ENCODE data around the gene CPNE5.
"Not testable (repeated sequence)": the region's sequence is repeated elsewhere in the genome, so short reads cannot be mapped to it uniquely, and the experiment has no call there.

Gene CPNE5

DNA sequence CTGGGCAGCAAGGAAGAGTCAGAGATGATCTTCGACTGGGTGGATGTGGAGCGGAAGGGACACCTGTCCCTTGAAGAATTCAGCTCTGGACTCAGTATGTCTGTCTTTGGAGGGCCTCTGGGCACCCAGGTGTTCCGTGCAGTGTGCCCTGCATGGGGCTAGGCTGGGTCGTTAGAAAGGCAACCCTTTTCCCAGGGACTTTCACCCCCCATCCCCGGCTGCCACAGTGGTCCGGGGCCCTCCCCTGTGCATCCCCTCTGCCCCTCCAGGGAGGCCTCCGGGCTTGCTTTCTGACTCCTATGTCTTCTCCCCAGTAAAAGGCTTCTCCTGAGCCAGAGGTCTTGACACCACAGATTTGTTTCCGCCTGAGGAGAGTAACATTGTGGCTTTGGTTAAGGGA is 125.4 kb downstream of the CPNE5 start:
- Histone ChIP-seq H3K9ac (ENCODE audit: low read length) (no peak overlapping the region), H3K27me3 (ENCODE audit: insufficient read depth, low read length) (no peaks in the 10 kb centered on the region), H2AK5ac (ENCODE audit: low read length) (no peak overlapping the region), H2BK5ac (ENCODE audit: low read depth, low read length, poor library complexity) (no peak overlapping the region), H3K27ac (ENCODE audit: low read depth, low read length) (no peak overlapping the region), H2BK120ac (ENCODE audit: insufficient read depth, low read length, poor library complexity) (no peak overlapping the region), H4K91ac (ENCODE audit: low read depth, low read length) (no peak overlapping the region), H3K79me2 (ENCODE audit: control insufficient read depth, insufficient read depth, low read length, poor library complexity) (no peaks in the 10 kb centered on the region), H3K23ac (ENCODE audit: low read length) (no peak overlapping the region), H3K36me3 (ENCODE audit: control insufficient read depth in 1 of 2, insufficient read depth in 2 of 2, low read length in 2 of 2) (no peaks in the 10 kb centered on the region), H3K14ac (ENCODE audit: low read length) (no peak overlapping the region), H2BK12ac (ENCODE audit: low read length) (no peak overlapping the region), H4K12ac (ENCODE audit: low read depth, low read length) (no peak overlapping the region), H3K18ac (ENCODE audit: low read length) (no peak overlapping the region), H3K4ac (ENCODE audit: low read depth, low read length) (no peak overlapping the region), H4K8ac (ENCODE audit: low read depth, low read length) (no peak overlapping the region), H3K4me1 (ENCODE audit: control insufficient read depth in 1 of 2, insufficient read depth in 2 of 2, low read length in 2 of 2) (no peaks in the 10 kb centered on the region), H3K4me3 (ENCODE audit: low read depth, low read length) (no peak overlapping the region), H2AFZ (ENCODE audit: insufficient read depth, low read length, poor library complexity) (no peak overlapping the region), H3K4me2 (ENCODE audit: low read length) (no peak overlapping the region), H3K9me3 (ENCODE audit: insufficient read depth, low read depth, low read length) (no peaks in the 10 kb centered on the region), H3K79me1 (ENCODE audit: low read length) (no peaks in the 10 kb centered on the region)
- no CpG with 5 or more reads among the region's 8 CpGs for WGBS (ENCODE audit: extremely low coverage, insufficient coverage, insufficient read length)
- DNase-seq = no peak

GRCh38 chr6:36712816-36713215 is 126.4 kb downstream of the CPNE5 start:
- Histone ChIP-seq H3K27me3 (ENCODE audit: insufficient read depth, low read length) (no peaks in the 10 kb centered on the region), H3K4ac (ENCODE audit: low read depth, low read length) (no peak overlapping the region), H3K79me1 (ENCODE audit: low read length) (no peaks in the 10 kb centered on the region), H2BK120ac (ENCODE audit: insufficient read depth, low read length, poor library complexity) (no peak overlapping the region), H3K4me1 (ENCODE audit: control insufficient read depth in 1 of 2, insufficient read depth in 2 of 2, low read length in 2 of 2) (no peaks in the 10 kb centered on the region), H4K12ac (ENCODE audit: low read depth, low read length) (no peak overlapping the region), H3K4me3 (ENCODE audit: low read depth, low read length) (no peak overlapping the region), H4K8ac (ENCODE audit: low read depth, low read length) (no peak overlapping the region), H3K9me3 (ENCODE audit: insufficient read depth, low read depth, low read length) (no peaks in the 10 kb centered on the region), H2BK12ac (ENCODE audit: low read length) (no peak overlapping the region), H2BK5ac (ENCODE audit: low read depth, low read length, poor library complexity) (no peak overlapping the region), H3K18ac (ENCODE audit: low read length) (no peak overlapping the region), H3K14ac (ENCODE audit: low read length) (no peak overlapping the region), H2AFZ (ENCODE audit: insufficient read depth, low read length, poor library complexity) (no peak overlapping the region), H3K23ac (ENCODE audit: low read length) (no peak overlapping the region), H3K4me2 (ENCODE audit: low read length) (no peak overlapping the region), H3K79me2 (ENCODE audit: control insufficient read depth, insufficient read depth, low read length, poor library complexity) (no peaks in the 10 kb centered on the region), H3K9ac (ENCODE audit: low read length) (no peak overlapping the region), H4K91ac (ENCODE audit: low read depth, low read length) (no peak overlapping the region), H3K27ac (ENCODE audit: low read depth, low read length) (no peak overlapping the region), H2AK5ac (ENCODE audit: low read length) (no peak overlapping the region), H3K36me3 (ENCODE audit: control insufficient read depth in 1 of 2, insufficient read depth in 2 of 2, low read length in 2 of 2) (no peaks in the 10 kb centered on the region)
- no CpG with 5 or more reads among the region's 4 CpGs for WGBS (ENCODE audit: extremely low coverage, insufficient coverage, insufficient read length)
- no peak for DNase-seq

DNA sequence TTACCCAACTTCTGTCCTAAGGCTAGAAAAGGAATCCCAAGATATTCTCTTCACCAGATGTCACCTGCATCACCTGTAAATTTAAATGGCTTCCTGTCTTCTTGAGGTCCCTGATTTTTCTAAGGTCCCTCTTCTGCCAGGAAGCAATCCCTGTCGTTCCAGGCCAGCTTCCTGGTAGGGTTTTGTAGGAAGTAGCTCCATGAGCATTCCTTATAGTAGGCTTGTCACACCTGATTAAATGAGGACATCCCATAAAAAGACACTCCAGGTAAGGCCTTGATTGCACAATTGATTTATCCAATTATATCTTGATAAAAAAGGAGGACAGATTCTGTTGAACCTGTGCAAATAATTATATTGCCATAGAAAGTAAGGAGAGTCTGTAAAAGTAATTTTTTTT is 132.9 kb downstream of the CPNE5 start:
- H2BK12ac ChIP-seq (ENCODE audit: low read length) = no peak overlapping the region
- no peak overlapping the region for H2AK5ac ChIP-seq (ENCODE audit: low read length)
- H3K79me2 ChIP-seq (ENCODE audit: control insufficient read depth, insufficient read depth, low read length, poor library complexity) = no peaks in the 10 kb centered on the region
- H3K36me3 ChIP-seq (ENCODE audit: control insufficient read depth in 1 of 2, insufficient read depth in 2 of 2, low read length in 2 of 2) = no peaks in the 10 kb centered on the region
- no peak overlapping the region for H2BK5ac ChIP-seq (ENCODE audit: low read depth, low read length, poor library complexity)
- H3K23ac ChIP-seq (ENCODE audit: low read length) = no peak overlapping the region
- H3K9ac ChIP-seq (ENCODE audit: low read length) = no peak overlapping the region
- H3K27ac ChIP-seq (ENCODE audit: low read depth, low read length) = no peak overlapping the region
- H3K9me3 ChIP-seq (ENCODE audit: insufficient read depth, low read depth, low read length) = peaks cover 1% of the 10 kb centered on the region
- H3K4me3 ChIP-seq (ENCODE audit: low read depth, low read length) = no peak overlapping the region
- no peak overlapping the region for H2BK120ac ChIP-seq (ENCODE audit: insufficient read depth, low read length, poor library complexity)
- no peak overlapping the region for H4K8ac ChIP-seq (ENCODE audit: low read depth, low read length)
- H3K27me3 ChIP-seq (ENCODE audit: insufficient read depth, low read length) = no peaks in the 10 kb centered on the region
- no peak overlapping the region for H4K91ac ChIP-seq (ENCODE audit: low read depth, low read length)
- H3K4me1 ChIP-seq (ENCODE audit: control insufficient read depth in 1 of 2, insufficient read depth in 2 of 2, low read length in 2 of 2) = no peaks in the 10 kb centered on the region
- no peak for DNase-seq
- no peak overlapping the region for H3K4ac ChIP-seq (ENCODE audit: low read depth, low read length)
- H3K14ac ChIP-seq (ENCODE audit: low read length) = no peak overlapping the region
- no peak overlapping the region for H2AFZ ChIP-seq (ENCODE audit: insufficient read depth, low read length, poor library complexity)
- WGBS (ENCODE audit: extremely low coverage, insufficient coverage, insufficient read length) = no CpG with 5 or more reads among the region's 1 CpG
- H3K79me1 ChIP-seq (ENCODE audit: low read length) = no peaks in the 10 kb centered on the region
- no peak overlapping the region for H4K12ac ChIP-seq (ENCODE audit: low read depth, low read length)
- no peak overlapping the region for H3K4me2 ChIP-seq (ENCODE audit: low read length)
- no peak overlapping the region for H3K18ac ChIP-seq (ENCODE audit: low read length)

DNA sequence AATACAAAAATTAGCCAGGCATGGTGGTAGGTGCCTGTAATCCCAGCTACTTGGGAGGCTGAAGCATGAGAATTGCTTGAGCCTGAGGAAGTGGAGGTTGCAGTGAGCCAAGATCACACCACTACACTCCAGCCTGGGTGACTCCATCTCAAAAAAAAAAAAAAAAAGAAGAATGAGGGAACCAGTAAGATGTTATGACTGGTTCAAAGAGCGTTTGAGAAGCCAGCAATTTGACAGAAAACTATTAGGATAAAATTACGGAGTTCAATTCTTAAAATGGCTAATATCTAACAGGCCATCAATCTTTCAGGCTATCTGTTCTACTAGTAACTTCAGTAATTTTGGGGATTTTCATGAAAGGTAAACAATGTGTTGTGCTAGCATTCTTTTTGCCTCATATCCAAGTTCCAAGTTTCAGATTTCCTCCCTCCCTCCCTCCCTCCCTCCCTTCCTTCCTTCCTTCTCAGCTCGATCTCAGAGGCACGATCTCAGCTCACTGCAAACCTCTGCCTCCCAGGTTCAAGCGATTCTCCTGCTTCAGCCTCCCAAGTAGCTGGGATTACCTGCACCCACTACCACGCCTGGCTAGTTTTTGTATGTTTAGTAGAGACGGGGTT is 134.2 kb downstream of the CPNE5 start:
- not testable (repeated sequence) for H3K18ac ChIP-seq (ENCODE audit: low read length); H2BK5ac ChIP-seq (ENCODE audit: low read depth, low read length, poor library complexity); H3K4me2 ChIP-seq (ENCODE audit: low read length); H4K8ac ChIP-seq (ENCODE audit: low read depth, low read length); H3K23ac ChIP-seq (ENCODE audit: low read length); H2BK12ac ChIP-seq (ENCODE audit: low read length); H3K9me3 ChIP-seq (ENCODE audit: insufficient read depth, low read depth, low read length); H3K27me3 ChIP-seq (ENCODE audit: insufficient read depth, low read length); DNase-seq; H3K27ac ChIP-seq (ENCODE audit: low read depth, low read length); H3K79me1 ChIP-seq (ENCODE audit: low read length); H3K4me1 ChIP-seq (ENCODE audit: control insufficient read depth in 1 of 2, insufficient read depth in 2 of 2, low read length in 2 of 2); H3K4me3 ChIP-seq (ENCODE audit: low read depth, low read length); H4K91ac ChIP-seq (ENCODE audit: low read depth, low read length); H3K4ac ChIP-seq (ENCODE audit: low read depth, low read length); H2AK5ac ChIP-seq (ENCODE audit: low read length); H3K14ac ChIP-seq (ENCODE audit: low read length); H4K12ac ChIP-seq (ENCODE audit: low read depth, low read length); H2BK120ac ChIP-seq (ENCODE audit: insufficient read depth, low read length, poor library complexity); H2AFZ ChIP-seq (ENCODE audit: insufficient read depth, low read length, poor library complexity); H3K9ac ChIP-seq (ENCODE audit: low read length); H3K36me3 ChIP-seq (ENCODE audit: control insufficient read depth in 1 of 2, insufficient read depth in 2 of 2, low read length in 2 of 2); H3K79me2 ChIP-seq (ENCODE audit: control insufficient read depth, insufficient read depth, low read length, poor library complexity)
- WGBS (ENCODE audit: extremely low coverage, insufficient coverage, insufficient read length) = no CpG with 5 or more reads among the region's 7 CpGs
